Embryonic facial prominence (tissue), 1 donor: ENCODE measurements around the gene EML2.
A peak's percentile ranks its signal among the peaks of the same experiment; 100 is the strongest.
"Not testable (repeated sequence)": the region's sequence is repeated elsewhere in the genome, so short reads cannot be mapped to it uniquely, and the experiment has no call there.

Experiments used
- DNase-seq: peaks from one replicate; pipeline ENCODE4 v3.0.0-alpha.2; 2016; ENCODE audit errors: extremely low spot score

EML2 gene

DNA sequence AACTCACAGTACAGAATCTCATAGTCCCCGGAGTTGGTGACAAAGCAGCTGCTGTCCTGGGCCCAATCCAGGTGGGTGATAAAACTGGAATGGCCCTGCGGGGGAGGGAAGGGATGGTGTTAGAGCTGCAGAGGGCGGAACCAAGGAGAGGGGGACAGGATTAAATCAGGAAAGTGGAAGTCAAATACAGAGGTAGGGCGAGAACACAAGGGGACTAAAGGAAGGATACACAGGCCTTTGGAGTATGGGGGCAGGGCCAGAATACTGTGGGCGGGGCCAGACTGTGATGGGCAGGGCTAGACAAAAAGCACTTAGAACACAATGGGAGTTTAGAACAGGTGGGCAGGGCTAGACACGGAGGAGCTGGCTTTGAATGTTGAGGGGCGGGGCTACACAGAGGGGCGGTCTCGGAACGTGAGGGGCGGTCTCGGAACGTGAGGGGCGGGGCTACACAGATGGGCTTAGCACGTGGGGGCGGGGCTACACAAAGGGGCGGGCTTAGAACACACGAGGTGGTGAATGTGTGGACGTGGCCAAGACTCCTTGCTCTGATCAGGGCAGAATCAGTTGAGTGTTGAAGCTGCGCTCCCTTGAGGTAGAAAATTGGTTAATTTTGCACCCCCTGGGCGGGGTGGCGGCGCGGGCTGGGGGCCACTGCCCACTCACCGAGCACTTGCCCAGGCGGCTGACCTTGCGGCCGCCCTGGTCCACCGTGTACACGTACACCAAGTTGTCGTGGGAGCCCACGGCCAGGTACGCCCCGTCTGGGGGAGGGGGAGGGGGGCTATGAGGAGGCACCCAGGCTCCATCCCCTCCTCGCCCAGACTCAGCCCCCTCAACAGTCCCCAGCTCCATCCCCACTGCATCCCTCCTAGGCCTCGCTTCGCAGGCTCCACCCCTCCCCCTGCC is 23.1 kb downstream of the EML2 start:
- DNase-seq: peak; percentile 89

GRCh38 chr19:45615056-45615455 is 24.1 kb downstream of the EML2 start:
- not testable (repeated sequence) for DNase-seq

DNA sequence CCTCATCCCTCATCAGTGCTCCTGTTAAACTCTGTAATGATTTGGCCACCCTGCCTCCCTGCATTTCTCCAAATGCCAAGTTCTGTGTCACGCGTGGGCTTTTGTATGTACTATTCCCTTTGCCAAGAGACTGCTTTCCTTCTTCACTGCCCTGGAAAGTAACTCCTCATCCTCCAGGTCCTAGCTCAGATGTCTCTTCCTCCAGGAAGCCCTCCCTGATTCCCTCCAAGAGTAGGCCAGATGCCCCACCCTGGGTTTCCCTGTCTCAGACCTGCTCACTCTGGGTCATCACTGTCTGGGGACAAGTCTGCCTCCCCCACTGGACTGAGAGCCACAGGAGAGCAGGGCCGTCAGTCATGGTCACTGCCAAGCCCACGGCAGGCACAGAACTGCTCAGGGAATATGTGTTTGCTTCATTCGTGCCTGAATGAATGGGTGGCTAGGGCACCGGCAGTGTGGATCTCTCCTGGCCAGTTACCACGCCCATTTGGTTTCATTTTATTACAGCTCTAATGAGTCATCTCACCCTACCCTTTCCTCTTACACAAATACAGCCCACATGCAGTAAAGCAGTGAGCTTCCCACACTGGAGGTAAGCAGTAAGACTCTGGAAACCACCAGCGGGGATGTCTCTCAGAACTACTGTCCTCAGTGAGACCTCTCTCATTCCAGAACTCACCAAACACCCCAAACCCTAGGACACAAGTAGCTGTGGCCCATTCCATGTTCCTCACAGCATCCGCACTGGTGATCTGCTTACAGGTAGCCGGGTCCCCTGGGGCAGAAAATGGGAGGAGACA is 25.1 kb downstream of the EML2 start:
- no peak for DNase-seq

DNA sequence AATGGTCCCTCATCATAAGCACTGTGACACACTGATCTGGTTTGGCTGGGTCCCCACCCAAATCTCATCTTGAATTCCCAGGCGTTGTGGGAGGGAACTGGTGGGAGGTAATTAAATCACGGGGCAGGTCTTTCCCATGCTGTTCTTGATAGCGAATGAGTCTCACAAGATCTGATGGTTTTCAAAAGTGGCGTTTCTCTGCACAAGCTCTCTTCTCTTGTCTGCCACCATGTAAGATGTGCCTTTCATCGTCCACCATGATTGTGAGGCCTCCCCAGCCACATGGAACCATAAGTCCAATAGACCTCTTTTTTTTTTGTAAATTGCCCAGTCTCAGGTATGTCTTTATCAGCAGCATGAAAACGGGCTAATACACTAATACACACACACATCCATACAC is 30.2 kb downstream of the EML2 start:
- no peak for DNase-seq

DNA sequence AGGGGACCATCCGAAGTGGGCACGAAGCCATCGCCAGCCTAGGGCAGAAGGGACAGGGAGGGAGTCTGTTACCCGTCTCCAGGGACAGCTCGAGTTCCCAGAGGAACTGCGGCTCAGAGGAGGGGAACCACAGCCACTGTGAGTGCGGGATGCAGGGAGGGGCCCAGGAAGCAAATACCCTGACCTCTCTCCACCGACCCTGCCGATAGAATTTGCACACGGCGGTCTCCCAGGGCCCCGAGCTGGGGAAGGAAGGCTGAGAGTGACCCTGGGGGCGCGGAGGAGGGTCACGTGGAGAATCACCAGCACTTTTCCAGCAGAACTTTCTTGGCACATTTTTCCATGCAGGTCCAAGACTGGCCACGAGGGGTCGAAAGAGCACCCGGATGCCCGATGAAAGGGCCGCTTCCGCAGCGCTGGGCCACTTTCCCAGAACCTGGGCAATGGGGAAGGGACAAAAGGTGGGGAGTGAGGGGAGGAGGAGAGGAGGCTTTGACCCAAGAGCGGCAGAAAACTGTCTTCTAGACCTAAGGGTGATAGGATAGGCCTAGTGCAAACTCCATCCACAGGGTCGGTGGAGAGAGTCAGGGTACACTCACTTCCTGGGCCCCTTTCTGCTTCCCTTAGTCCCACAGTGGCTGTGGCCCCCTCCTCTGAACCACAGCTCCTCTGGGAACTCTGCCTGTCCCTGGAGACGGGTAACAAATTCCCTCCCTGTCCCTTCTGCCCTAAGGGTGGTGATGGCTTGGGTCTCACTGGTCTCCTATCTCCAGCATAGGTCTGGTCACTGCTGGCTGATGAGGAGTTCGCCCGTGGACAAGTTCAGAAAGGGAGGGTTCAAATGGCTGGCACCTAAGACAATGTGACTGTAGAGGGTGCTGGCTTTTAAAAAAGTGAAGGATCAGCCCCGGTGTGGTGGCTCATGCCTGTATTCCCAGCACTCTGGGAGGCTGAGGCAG is 31.8 kb downstream of the EML2 start:
- peak; percentile 30 for DNase-seq

GRCh38 chr19:45601524-45602374 is 37.4 kb downstream of the EML2 start, which contains the start of gene GPR4:
TSS of gene GPR4 (minus strand) at chr19:45602212. CDS start at chr19:45591866, 10,346 bp downstream.
- DNase-seq: no peak

GRCh38 chr19:45601115-45601514 is 38.1 kb downstream of the EML2 start:
- no peak for DNase-seq

DNA sequence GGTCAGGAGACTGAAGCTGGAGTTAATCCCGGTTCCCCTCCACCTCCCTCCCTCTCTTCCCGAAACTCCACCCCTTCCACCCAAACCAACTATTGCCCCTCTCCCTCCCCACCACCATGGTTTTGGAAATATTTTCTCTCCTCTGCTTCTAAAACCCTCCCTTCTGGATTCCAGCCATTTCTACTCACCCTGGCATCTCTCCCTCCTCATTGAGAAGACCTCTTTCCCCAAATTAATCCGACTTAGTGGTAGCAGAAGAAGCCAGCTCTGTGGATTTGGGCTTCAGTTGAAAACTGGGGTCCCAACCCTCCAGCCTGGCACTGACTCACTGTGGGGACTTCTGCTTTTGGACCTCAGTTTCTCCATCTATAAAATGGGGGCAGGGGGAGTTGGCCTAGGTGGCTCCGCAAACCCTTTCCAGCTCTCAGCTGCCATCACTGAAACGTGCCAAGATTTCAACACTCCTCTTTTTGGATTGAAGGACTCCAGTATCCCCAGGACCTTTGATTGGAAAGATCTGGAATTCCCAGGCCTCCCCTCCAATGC is 38.8 kb downstream of the EML2 start:
- DNase-seq: no peak

- no peak for DNase-seq
Measured at GRCh38 chr19:45599286-45599685, 39.9 kb downstream of the EML2 start.

DNA sequence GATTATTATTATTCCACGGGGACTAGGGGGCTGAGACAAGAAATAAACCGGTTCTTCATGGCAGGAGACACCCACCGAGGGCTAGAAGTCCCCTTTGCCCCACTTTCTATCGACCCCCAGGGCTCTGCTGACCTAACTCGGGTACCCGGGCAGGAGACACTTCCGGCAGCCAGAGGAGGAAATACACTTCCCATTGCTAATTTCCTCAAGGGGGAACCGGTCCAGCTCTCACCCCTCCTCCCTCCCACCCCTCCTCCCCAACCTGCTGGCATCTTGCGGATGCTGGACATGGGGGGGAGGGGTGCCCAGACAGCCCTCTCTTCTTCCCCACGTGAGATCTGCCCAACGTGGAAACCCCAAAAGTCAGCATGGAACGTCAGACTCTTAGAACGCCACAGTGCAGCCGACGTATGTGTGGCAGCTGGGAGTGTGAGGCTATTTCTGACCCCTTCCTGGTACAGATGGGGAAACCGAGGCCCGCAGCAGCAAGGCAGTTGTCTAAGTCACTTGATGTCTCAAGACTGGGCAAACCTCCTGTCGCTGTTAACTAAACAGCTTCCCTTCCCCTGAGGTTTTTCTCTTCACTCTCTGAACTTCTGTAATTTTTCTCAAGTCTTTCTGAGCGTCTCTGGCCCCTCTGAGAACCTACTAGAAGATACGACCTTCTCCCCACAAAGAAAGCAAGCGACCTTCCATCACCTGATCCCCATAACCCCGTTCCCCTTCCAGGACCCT is 40.8 kb downstream of the EML2 start:
- no peak for DNase-seq

- DNase-seq: no peak
Measured at GRCh38 chr19:45597425-45598111, 41.6 kb downstream of the EML2 start.

DNA sequence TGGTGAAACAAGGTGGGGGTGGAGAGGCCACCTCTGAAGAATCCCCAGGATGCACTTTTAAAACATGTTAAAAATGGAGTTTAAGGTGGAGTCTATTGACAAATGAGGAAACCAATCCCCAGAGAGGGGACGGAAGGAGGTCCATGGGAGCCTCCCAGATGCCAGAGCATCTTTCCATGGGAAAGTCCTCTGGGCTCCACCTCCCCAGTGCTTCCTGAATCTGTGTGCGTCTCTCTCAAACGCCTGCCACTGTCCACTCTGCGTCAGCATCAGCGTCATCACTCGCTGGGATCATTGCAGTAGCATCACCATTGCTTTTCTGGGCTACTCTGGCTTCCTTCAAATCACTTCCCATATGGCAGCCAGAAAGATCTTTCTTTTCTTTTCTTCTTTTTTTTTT is 43.4 kb downstream of the EML2 start:
- no peak for DNase-seq

DNA sequence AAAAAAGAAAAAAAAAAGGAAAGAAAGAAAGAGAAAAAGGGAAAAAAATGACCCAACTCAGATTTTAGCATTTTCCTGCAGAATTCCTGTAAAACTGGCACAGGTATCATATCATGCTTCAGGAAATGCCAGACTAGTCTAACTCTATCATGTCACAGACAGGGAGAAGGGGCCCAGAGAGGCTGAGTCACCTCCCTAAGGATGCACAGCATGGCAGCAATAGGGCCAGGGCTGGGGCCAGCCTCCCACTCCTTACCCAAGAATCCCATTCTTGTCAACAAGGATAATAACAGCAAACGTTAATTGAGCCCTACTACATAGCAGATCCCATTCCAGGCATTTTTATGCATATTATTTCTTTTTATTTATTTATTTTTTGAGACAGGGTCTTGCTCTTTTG is 45.7 kb downstream of the EML2 start:
- DNase-seq: no peak

DNA sequence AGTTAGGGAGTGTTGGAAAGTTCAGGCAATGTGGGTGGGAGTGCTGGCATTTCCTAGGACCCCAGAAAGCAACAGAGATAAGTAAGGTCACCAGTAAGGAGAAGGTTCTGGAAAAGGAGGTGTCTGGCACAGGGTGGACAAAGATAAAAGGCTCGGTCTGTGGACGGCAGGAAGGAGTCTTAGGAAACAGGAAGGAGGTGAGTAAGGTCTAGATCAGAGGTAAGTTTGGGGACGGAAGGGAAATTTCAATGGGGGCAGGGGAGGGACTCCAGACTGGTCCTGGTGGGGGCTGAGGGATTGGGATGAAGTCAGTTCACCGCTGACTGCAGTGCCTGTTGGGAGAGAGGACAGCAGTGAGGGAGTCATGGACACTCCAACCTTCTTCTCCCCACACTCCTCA is 46.8 kb downstream of the EML2 start:
- no peak for DNase-seq

- no peak for DNase-seq
Measured at GRCh38 chr19:45591638-45592005, 47.6 kb downstream of the EML2 start.

DNA sequence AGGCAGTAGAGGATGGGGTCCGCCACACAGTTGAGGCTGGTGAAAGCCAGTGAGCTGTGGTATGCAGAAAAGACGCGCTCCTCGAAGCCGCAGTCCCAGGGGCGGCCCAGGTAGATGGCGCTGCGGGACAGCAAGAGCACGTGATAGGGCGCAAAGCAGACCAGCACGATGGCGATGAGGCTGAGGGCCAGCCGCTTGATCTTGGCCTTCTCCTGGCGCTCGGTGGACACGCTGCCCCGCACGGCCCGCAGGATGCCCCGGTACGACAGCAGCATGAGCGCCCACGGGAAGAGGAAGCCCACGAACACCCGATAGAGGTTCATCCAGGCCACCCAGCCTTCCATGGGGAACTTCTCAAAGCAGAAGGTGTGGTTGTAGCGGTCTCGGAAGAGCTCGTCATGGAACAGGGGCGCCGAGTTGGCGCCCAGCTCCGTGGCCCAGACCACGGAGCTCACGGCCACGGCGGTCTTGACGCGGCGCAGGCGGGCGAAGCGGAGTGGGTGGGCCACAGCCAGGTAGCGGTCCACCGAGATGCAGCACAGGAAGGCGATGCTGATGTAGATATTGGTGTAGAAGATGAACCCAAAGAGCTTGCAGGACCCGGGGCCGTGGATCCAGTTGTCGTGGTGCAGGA is 48.1 kb downstream of the EML2 start:
- DNase-seq: no peak

GRCh38 chr19:45590300-45591003 is 48.7 kb downstream of the EML2 start:
- DNase-seq: no peak

DNA sequence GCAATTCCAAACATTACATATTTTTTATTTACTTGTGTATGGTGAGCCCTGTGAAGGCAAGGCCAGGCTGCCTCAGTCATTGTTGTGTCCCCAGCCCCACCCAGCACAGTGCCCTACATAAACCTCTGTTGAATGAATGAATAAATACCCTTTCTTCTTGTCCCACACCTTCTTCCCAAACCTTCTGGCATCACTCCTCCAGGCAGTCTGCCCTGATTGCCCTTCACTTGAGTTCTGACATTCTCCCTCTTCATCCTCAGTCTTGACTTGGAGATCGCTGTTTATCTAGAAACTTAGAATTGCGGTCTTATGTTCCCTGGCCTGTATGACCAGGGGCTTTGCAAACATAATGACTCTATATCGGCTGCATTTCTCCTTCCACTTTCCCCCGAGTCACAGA is 49.4 kb downstream of the EML2 start:
- no peak for DNase-seq
